Pons (tissue), 1 donor: ENCODE results near the gene NR3C2.
"Not testable (repeated sequence)": the region's sequence is repeated elsewhere in the genome, so short reads cannot be mapped to it uniquely, and the experiment has no call there.

ENCODE experiments used
- DNase-seq: peaks from one replicate; pipeline ENCODE4 v3.0.0-alpha.2; 2016; ENCODE audit warnings: low spot score

The NR3C2 gene

GRCh38 chr4:148216866-148217814, 225.1 kb downstream of the NR3C2 start:
- no peak for DNase-seq

GRCh38 chr4:148216321-148216720, 225.9 kb downstream of the NR3C2 start:
- DNase-seq: no peak

GRCh38 chr4:148215202-148215601, 227.0 kb downstream of the NR3C2 start:
- no peak for DNase-seq

GRCh38 chr4:148214529-148215166, 227.6 kb downstream of the NR3C2 start:
- DNase-seq: peak; percentile 45

- no peak for DNase-seq
These were observed 230.7 kb downstream of the NR3C2 start for GRCh38 chr4:148211533-148211932.

- no peak for DNase-seq
These were observed 231.6 kb downstream of the NR3C2 start for GRCh38 chr4:148210661-148211060.

GRCh38 chr4:148207068-148207467, 235.1 kb downstream of the NR3C2 start:
- no peak for DNase-seq

- no peak for DNase-seq
These were observed 236.7 kb downstream of the NR3C2 start for GRCh38 chr4:148205476-148205875.

- no peak for DNase-seq
These were observed 237.3 kb downstream of the NR3C2 start for GRCh38 chr4:148204892-148205291.

- DNase-seq: no peak
These were observed 238.0 kb downstream of the NR3C2 start for GRCh38 chr4:148204171-148204570.

- no peak for DNase-seq
These were observed 238.9 kb downstream of the NR3C2 start for GRCh38 chr4:148203056-148203898.

- no peak for DNase-seq
These were observed 241.3 kb downstream of the NR3C2 start for GRCh38 chr4:148200960-148201359.

GRCh38 chr4:148196164-148196563, 246.1 kb downstream of the NR3C2 start:
- DNase-seq: no peak

GRCh38 chr4:148192526-148192925, 249.7 kb downstream of the NR3C2 start:
- DNase-seq: no peak

GRCh38 chr4:148187454-148188222, 254.6 kb downstream of the NR3C2 start:
- not testable (repeated sequence) for DNase-seq

GRCh38 chr4:148184922-148185321, 257.3 kb downstream of the NR3C2 start:
- no peak for DNase-seq

- DNase-seq: no peak
These were observed 259.8 kb downstream of the NR3C2 start for GRCh38 chr4:148182230-148182911.

- DNase-seq: no peak
These were observed 268.7 kb downstream of the NR3C2 start for GRCh38 chr4:148173397-148174017.

GRCh38 chr4:148171596-148171995, 270.6 kb downstream of the NR3C2 start:
- DNase-seq: no peak
